H1 (cell line): Measurements from ENCODE around the gene PDE4B. TPM values are rescaled to one million over a fixed set of nuclear protein-coding genes. Genes with fewer than 3 reads are reported as not detected.

Experiments
- CTCF ChIA-PET: fragments of 300-600 bp; sonication (Branson Sonifier 250); formaldehyde crosslinking; loops from one replicate; lab custom pipeline; 2021; ENCODE audit not compliant: partially characterized antibody; lab: Charles Lee
- POLR2A ChIA-PET: fragments of 300-600 bp; sonication (Branson Sonifier 250); formaldehyde crosslinking; loops from one replicate; lab custom pipeline; 2021; ENCODE audit warnings: inconsistent platforms; ENCODE audit not compliant: partially characterized antibody; lab: Charles Lee
- DNase-seq, 2 experiments: peaks; one replicate each; pipeline versions ENCODE4 v3.0.0 to v3.0.0-alpha.2; 2010 to 2022; ENCODE audit warnings: low spot score in 2 of 2, low read depth in 1 of 2, mixed read lengths in 1 of 2
- FAIRE-seq: peaks from 2 replicates; lab custom pipeline; 2011; peaks lifted over from hg19 to GRCh38; lab: Jason Lieb, UNC
- H2AFZ ChIP-seq: 2 replicates; pipeline ENCODE4 v1.8.1; 2012; ENCODE audit warnings: low read length, inconsistent platforms
- H2AK5ac ChIP-seq: 2 replicates; pipeline ENCODE4 v1.6.1; 2013; ENCODE audit warnings: low read depth, low read length
- H2BK120ac ChIP-seq: replicated peaks from 2 replicates; pipeline ENCODE3; 2013; ENCODE audit warnings: low read depth, low read length, inconsistent platforms
- H2BK12ac ChIP-seq: 2 replicates; pipeline ENCODE4 v1.6.1; 2013; ENCODE audit warnings: low read depth, low read length
- H2BK15ac ChIP-seq: 2 replicates; pipeline ENCODE4 v1.6.1; 2013; ENCODE audit warnings: low read length
- H2BK20ac ChIP-seq: 2 replicates; pipeline ENCODE4 v1.6.1; 2013; ENCODE audit warnings: low read length
- H2BK5ac ChIP-seq: 2 replicates; pipeline ENCODE4 v1.6.1; 2013; ENCODE audit warnings: low read depth, low read length
- H3K14ac ChIP-seq: 2 replicates; pipeline ENCODE4 v1.6.1; 2013; ENCODE audit warnings: inconsistent platforms; ENCODE audit not compliant: insufficient read length
- H3K18ac ChIP-seq: 2 replicates; pipeline ENCODE4 v1.6.1; 2013; ENCODE audit warnings: low read length; ENCODE audit errors: extremely low read depth
- H3K23ac ChIP-seq: 2 replicates; pipeline ENCODE4 v1.6.1; 2013; ENCODE audit warnings: inconsistent platforms; ENCODE audit not compliant: insufficient read length
- H3K23me2 ChIP-seq: 2 replicates; pipeline ENCODE4 v1.6.1; 2013; ENCODE audit warnings: low read depth, low read length
- H3K27ac ChIP-seq: 2 replicates; pipeline ENCODE4 v1.6.1; 2011; ENCODE audit warnings: low read depth, low read length, inconsistent platforms
- H3K27me3 ChIP-seq, 4 experiments: replicated peaks in 1 of 4; 1 replicate in 1 of 4; 2 replicates in 3 of 4; pipeline versions ENCODE4 v1.6.1 to v1.8.1; 2011 to 2013; ENCODE audit warnings: low read length in 3 of 4, mild to moderate bottlenecking in 3 of 4, inconsistent platforms in 2 of 4, mixed read lengths in 2 of 4, moderate library complexity in 1 of 4; ENCODE audit not compliant: control insufficient read depth in 3 of 4, insufficient read depth in 3 of 4; ENCODE audit errors: extremely low read depth in 1 of 4
- H3K36me3 ChIP-seq, 4 experiments: 2 replicates each; pipeline versions ENCODE4 v1.6.1 to v1.8.1; 2011 to 2013; ENCODE audit warnings: mild to moderate bottlenecking in 4 of 4, low read length in 3 of 4, moderate library complexity in 2 of 4, control low read depth in 1 of 4, inconsistent platforms in 1 of 4; ENCODE audit not compliant: insufficient read depth in 4 of 4, control insufficient read depth in 2 of 4
- H3K4ac ChIP-seq: replicated peaks from 2 replicates; pipeline ENCODE3; 2013; ENCODE audit warnings: low read length, low read depth, mixed read lengths, inconsistent platforms; ENCODE audit not compliant: insufficient read length
- H3K4me1 ChIP-seq, 4 experiments: replicated peaks in 1 of 4; 1 replicate in 1 of 4; 2 replicates in 3 of 4; pipeline versions ENCODE4 v1.6.1 to v1.8.1; 2011 to 2013; ENCODE audit warnings: low read length in 3 of 4, inconsistent platforms in 2 of 4, mixed read lengths in 1 of 4; ENCODE audit not compliant: insufficient read depth in 4 of 4, control insufficient read depth in 3 of 4
- H3K4me2 ChIP-seq, 2 experiments: 2 replicates each; pipeline versions ENCODE4 v1.6.1 to v1.8.1; 2011 to 2013; ENCODE audit warnings: low read depth in 2 of 2, low read length in 2 of 2, control low read depth in 1 of 2, inconsistent platforms in 1 of 2, mild to moderate bottlenecking in 1 of 2; ENCODE audit not compliant: insufficient read depth in 1 of 2
- H3K4me3 ChIP-seq, 4 experiments: fragments of 200-600, 300-600 bp in 1 of 4; sonication (generic), shearing (Covaris generic), sonication (Bioruptor Twin) in 1 of 4; 2 replicates each; pipeline versions ENCODE4 v1.5.1 to v1.8.1; 2011 to 2016; ENCODE audit warnings: low read length in 4 of 4, low read depth in 3 of 4, control low read depth in 2 of 4, inconsistent platforms in 2 of 4, mild to moderate bottlenecking in 2 of 4, mixed read lengths in 1 of 4, moderate library complexity in 1 of 4; ENCODE audit not compliant: insufficient read depth in 2 of 4; ENCODE audit errors: extremely low read depth in 1 of 4
- H3K56ac ChIP-seq: replicated peaks from 2 replicates; pipeline ENCODE3; 2013; ENCODE audit warnings: low read depth, mild to moderate bottlenecking, mixed read lengths, low read length, inconsistent platforms; ENCODE audit not compliant: insufficient read length
- H3K79me1 ChIP-seq: 2 replicates; pipeline ENCODE4 v1.6.1; 2013; ENCODE audit warnings: low read depth, low read length, control low read depth
- H3K79me2 ChIP-seq, 2 experiments: 2 replicates each; pipeline versions ENCODE4 v1.6.1 to v1.8.1; 2012 to 2013; ENCODE audit warnings: low read length in 2 of 2, mild to moderate bottlenecking in 2 of 2, inconsistent platforms in 1 of 2; ENCODE audit not compliant: insufficient read depth in 2 of 2, control insufficient read depth in 1 of 2
- H3K9ac ChIP-seq, 4 experiments: replicated peaks in 1 of 4; 1 replicate in 1 of 4; 2 replicates in 3 of 4; pipeline versions ENCODE4 v1.6.1 to v1.8.1; 2011 to 2013; ENCODE audit warnings: low read depth in 3 of 4, low read length in 3 of 4, control low read depth in 2 of 4, mild to moderate bottlenecking in 2 of 4, moderate library complexity in 2 of 4, inconsistent platforms in 1 of 4; ENCODE audit errors: extremely low read depth in 1 of 4
- H3K9me3 ChIP-seq, 2 experiments: 2 replicates each; pipeline versions ENCODE4 v1.6.1 to v1.8.1; 2012 to 2013; ENCODE audit warnings: mild to moderate bottlenecking in 2 of 2, moderate library complexity in 2 of 2, control low read depth in 1 of 2, inconsistent platforms in 1 of 2, low read depth in 1 of 2, low read length in 1 of 2, mixed read lengths in 1 of 2; ENCODE audit not compliant: insufficient read depth in 2 of 2
- H4K20me1 ChIP-seq, 2 experiments: replicated peaks in 1 of 2; 2 replicates each; pipeline versions ENCODE3 to v1.8.1; 2011 to 2013; ENCODE audit warnings: inconsistent platforms in 2 of 2, low read length in 2 of 2, mild to moderate bottlenecking in 1 of 2; ENCODE audit not compliant: insufficient read depth in 2 of 2, control insufficient read depth in 1 of 2
- H4K5ac ChIP-seq: 2 replicates; pipeline ENCODE4 v1.6.1; 2013; ENCODE audit warnings: low read length, low read depth, mixed read lengths, inconsistent platforms; ENCODE audit not compliant: insufficient read length
- H4K8ac ChIP-seq: 2 replicates; pipeline ENCODE4 v1.8.0; 2013; ENCODE audit warnings: mild to moderate bottlenecking, moderate library complexity, low read length, inconsistent platforms; ENCODE audit not compliant: insufficient read depth; ENCODE audit errors: extremely low read depth
- H4K91ac ChIP-seq: replicated peaks from 2 replicates; pipeline ENCODE3; 2013; ENCODE audit warnings: low read length, mixed read lengths, inconsistent platforms; ENCODE audit not compliant: insufficient read length
- EGR1 ChIP-seq: IDR thresholded peaks from 2 replicates; pipeline ENCODE4 v1.6.1; 2011; ENCODE audit warnings: low read depth, low read length, borderline replicate concordance
- RAD21 ChIP-seq, 2 experiments: IDR thresholded peaks in 1 of 2; conservative IDR thresholded peaks in 1 of 2; 2 replicates each; pipeline ENCODE4 v1.6.1; 2011; ENCODE audit warnings: low read depth in 2 of 2, low read length in 2 of 2, improper control_type of control experiment in 1 of 2, inconsistent platforms in 1 of 2, mild to moderate bottlenecking in 1 of 2, moderate library complexity in 1 of 2
- WGBS, 2 experiments: shearing (Covaris generic) in 1 of 2; methylation state at CpG; one replicate each; pipeline versions ENCODE4 v1.1.6 to v1.1.7; 2013 to 2015; ENCODE audit warnings: low lambda C conversion rate in 2 of 2, mixed read lengths in 2 of 2, inconsistent platforms in 1 of 2, low coverage in 1 of 2, missing lambda C conversion rate in 1 of 2; ENCODE audit not compliant: insufficient replicate concordance in 2 of 2, insufficient coverage in 1 of 2, insufficient read length in 1 of 2; ENCODE audit errors: extremely low coverage in 1 of 2, missing lambda C conversion rate in 1 of 2; 5-methylcytosine and 5-hydroxymethylcytosine counted together
- polyA plus RNA-seq, 7 experiments: library from polyadenylated mRNA; depleted of rRNA in 3 of 7; stranded (reverse) in 5 of 7; unstranded in 2 of 7; fragments of >200 nt in 5 of 7; fragments of 200-250 nt in 2 of 7; gene quantifications; 1 replicate in 5 of 7; 2 replicates in 1 of 7; 4 replicates in 1 of 7; pipeline versions ENCODE4 v1.2.1 to v1.2.3, GENCODE V29; 2011 to 2013; ENCODE audit warnings: missing spikeins in 2 of 7, mixed read lengths in 2 of 7
- total RNA-seq: library from RNA; stranded (reverse); fragmentation: NEBNext Ultra II Directional; extraction: Animal tissue kit (Norgen Biotek cat#: 25700); gene quantifications from 2 replicates; pipeline ENCODE4 v1.2.1, GENCODE V29; 2021
- TF ChIP-seq, protein P1 (sequence below), 3 experiments: IDR thresholded peaks; 1 replicate in 2 of 3; 2 replicates in 1 of 3; pipeline versions ENCODE4 v1.5.1 to v1.6.1; 2011; ENCODE audit warnings: low read length in 3 of 3, mild to moderate bottlenecking in 3 of 3, inconsistent platforms in 2 of 3, low read depth in 1 of 3, moderate library complexity in 1 of 3; ENCODE audit not compliant: insufficient read depth in 1 of 3; ENCODE audit errors: control extremely low read depth in 1 of 3

PDE4B gene
- total and polyA plus RNA-seq, 2 of the 8 experiments (the other 6 are each of a cell fraction or from before 2014, with no cell fraction given): 5.0 to 15.1 TPM

DNA sequence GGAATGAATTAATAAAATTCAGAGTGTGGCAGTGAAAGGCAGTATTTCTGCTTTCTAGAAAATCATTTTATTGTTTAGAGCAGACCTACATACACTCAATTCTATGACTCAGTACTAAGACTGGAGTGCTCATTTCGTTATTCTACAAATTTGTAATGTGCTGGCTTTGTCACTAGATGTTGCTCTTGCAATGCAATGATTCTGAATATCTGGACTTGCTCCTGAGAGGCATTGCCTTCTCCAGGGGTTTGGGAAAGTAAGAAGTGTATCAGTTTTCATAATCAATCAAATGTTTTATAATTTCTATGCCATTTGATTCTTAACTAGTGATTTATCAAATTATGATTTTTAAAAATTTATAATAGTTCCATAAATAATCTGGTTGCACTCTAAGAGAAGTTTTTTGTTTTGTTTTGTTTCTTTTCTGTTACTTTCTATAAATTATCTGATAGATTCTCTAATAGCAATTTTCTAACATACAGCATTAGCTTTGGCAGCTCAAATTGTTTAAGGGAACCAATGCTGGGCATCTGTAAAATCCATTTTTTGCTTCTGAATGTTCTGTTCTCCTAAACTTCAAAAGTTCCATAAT lies 460.7 kb downstream of the PDE4B start:
- Histone ChIP-seq H2AFZ (no peak overlapping the region), H4K20me1 (no peaks in the 10 kb centered on the region), H3K9ac (no peak overlapping the region), H3K9me3 (no peaks in the 10 kb centered on the region), H4K8ac (no peak overlapping the region), H3K23ac (no peak overlapping the region), H4K5ac (no peak overlapping the region), H3K56ac (no peak overlapping the region), H3K4ac (no peak overlapping the region), H3K79me2 (no peaks in the 10 kb centered on the region), H3K79me1 (no peaks in the 10 kb centered on the region), H3K23me2 (no peaks in the 10 kb centered on the region), H3K14ac (no peak overlapping the region), H2BK5ac (no peak overlapping the region), H3K27me3 (no peaks in the 10 kb centered on the region), H2AK5ac (no peak overlapping the region), H2BK20ac (no peak overlapping the region), H4K91ac (no peak overlapping the region), H3K4me3 (no peak overlapping the region), H3K4me1 (no peaks in the 10 kb centered on the region; a peak in 1 of 7 replicates), H2BK12ac (no peak overlapping the region), H3K4me2 (no peak overlapping the region), H3K36me3 (no peaks in the 10 kb centered on the region), H2BK15ac (no peak overlapping the region), H3K18ac (no peak overlapping the region), H2BK120ac (no peak overlapping the region), H3K27ac (no peak overlapping the region)
- FAIRE-seq (peak; percentile 80), DNase-seq (no peak)
- CTCF ChIA-PET: interaction anchor here (0.7 to 18.4 kb wide), 21 partner anchors 10 to 301 kb away, joined by 3 to 273 read pairs (median 4); no protein-coding TSS in a partner anchor
- POLR2A ChIA-PET: no interaction called here
- WGBS, 2 experiments: 11% methylated on average over 1 of the region's 1 CpG; no CpG with 5 or more reads in 1 of the 2 experiments
- TF ChIP-seq, protein P1, sequence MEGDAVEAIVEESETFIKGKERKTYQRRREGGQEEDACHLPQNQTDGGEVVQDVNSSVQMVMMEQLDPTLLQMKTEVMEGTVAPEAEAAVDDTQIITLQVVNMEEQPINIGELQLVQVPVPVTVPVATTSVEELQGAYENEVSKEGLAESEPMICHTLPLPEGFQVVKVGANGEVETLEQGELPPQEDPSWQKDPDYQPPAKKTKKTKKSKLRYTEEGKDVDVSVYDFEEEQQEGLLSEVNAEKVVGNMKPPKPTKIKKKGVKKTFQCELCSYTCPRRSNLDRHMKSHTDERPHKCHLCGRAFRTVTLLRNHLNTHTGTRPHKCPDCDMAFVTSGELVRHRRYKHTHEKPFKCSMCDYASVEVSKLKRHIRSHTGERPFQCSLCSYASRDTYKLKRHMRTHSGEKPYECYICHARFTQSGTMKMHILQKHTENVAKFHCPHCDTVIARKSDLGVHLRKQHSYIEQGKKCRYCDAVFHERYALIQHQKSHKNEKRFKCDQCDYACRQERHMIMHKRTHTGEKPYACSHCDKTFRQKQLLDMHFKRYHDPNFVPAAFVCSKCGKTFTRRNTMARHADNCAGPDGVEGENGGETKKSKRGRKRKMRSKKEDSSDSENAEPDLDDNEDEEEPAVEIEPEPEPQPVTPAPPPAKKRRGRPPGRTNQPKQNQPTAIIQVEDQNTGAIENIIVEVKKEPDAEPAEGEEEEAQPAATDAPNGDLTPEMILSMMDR (IDR thresholded peaks at IDR 0.05; ENCODE audit: control extremely low read depth in 1 of 3, insufficient read depth in 1 of 3, low read depth in 1 of 3, low read length in 3 of 3): peak in 2 of 3 experiments; percentile 69; a peak in 3 of 4 replicates
- TF ChIP-seq RAD21 (IDR thresholded peaks at IDR 0.05 in 1 of 2, conservative IDR thresholded peaks at IDR 0.05 in 1 of 2; ENCODE audit: low read depth in 2 of 2, low read length in 2 of 2): peak; percentile 96 to 98
- TF ChIP-seq EGR1: no peak
